ENCODE data around the gene CAPN12. TPM values are rescaled to one million over a fixed set of nuclear protein-coding genes. Genes with fewer than 3 reads are reported as not detected.

The CAPN12 gene
- total and polyA plus RNA-seq, 2 of the 4 experiments (the other 2 are of a cell fraction): 0.18 to 0.97 TPM

GRCh38 chr19:38709119-38709518, 35.2 kb downstream of the CAPN12 start:
- Histone ChIP-seq H4K5ac (ENCODE audit: low read depth, low read length) (no peak overlapping the region), H3K27me3 (ENCODE audit: control insufficient read depth, insufficient read depth, low read length) (no peaks in the 10 kb centered on the region), H3K56ac (ENCODE audit: extremely low read depth, insufficient read depth, low read length) (no peak overlapping the region), H2AK9ac (replicated peaks; ENCODE audit: low read depth, low read length, poor library complexity) (no peak overlapping the region), H3K4ac (ENCODE audit: low read depth, low read length) (peak overlapping the region; percentile 18; the same call in 1 of the 2 replicates), H3K9me1 (ENCODE audit: insufficient read depth, low read length) (peaks cover 28% of the 10 kb centered on the region), H2BK120ac (ENCODE audit: low read depth, low read length) (no peak overlapping the region), H2BK15ac (ENCODE audit: low read depth, low read length) (no peak overlapping the region), H3K36me3 (ENCODE audit: control insufficient read depth, insufficient read depth, low read length) (peaks cover 91% of the 10 kb centered on the region), H3K9me3 (ENCODE audit: control insufficient read depth, insufficient read depth, low read length) (no peaks in the 10 kb centered on the region), H3K4me2 (ENCODE audit: low read depth, low read length) (no peak overlapping the region), H4K8ac (ENCODE audit: low read depth in 2 of 2, low read length in 2 of 2) (no peak overlapping the region), H3K18ac (ENCODE audit: low read depth, low read length) (no peak overlapping the region), H3K27ac (ENCODE audit: insufficient read depth, low read length) (no peak overlapping the region), H2BK5ac (ENCODE audit: low read depth, low read length, poor library complexity, severe bottlenecking) (peak overlapping the region; percentile 7), H2BK20ac (ENCODE audit: low read depth, low read length) (no peak overlapping the region), H3K9ac (ENCODE audit: low read depth, low read length) (no peak overlapping the region), H3K23ac (ENCODE audit: low read depth, low read length) (peak overlapping the region; percentile 65; the same call in 1 of the 2 replicates), H2AFZ (replicated peaks; ENCODE audit: low read length, poor library complexity) (no peak overlapping the region), H3K79me1 (ENCODE audit: low read depth in 1 of 2, low read length in 2 of 2) (peaks cover 45 to 95% of the 10 kb centered on the region in 2 experiments), H4K20me1 (ENCODE audit: insufficient read depth, low read length) (peaks cover 49% of the 10 kb centered on the region), H4K91ac (ENCODE audit: insufficient read depth, low read depth, low read length) (peak overlapping the region; percentile 26; the same call in 1 of the 2 replicates), H3K14ac (replicated peaks; ENCODE audit: low read depth, low read length) (no peak overlapping the region), H3K4me3 (ENCODE audit: insufficient read depth, low read depth, low read length) (no peak overlapping the region), H3K4me1 (ENCODE audit: control insufficient read depth, insufficient read depth, low read length) (peaks cover 45% of the 10 kb centered on the region), H2AK5ac (ENCODE audit: low read depth, low read length) (peak overlapping the region; percentile 11; the same call in 1 of the 2 replicates)
- POLR2A ChIA-PET (ENCODE audit: unreplicated experiment): no interaction called here
- CTCF ChIA-PET: no interaction called here
- in situ Hi-C loops (cut with MboI; ENCODE audit: low sequenced_read_pairs) (no loop called here), intact Hi-C loops (cut with micrococcal nuclease) (no loop called here), dilution Hi-C loops (cut with HindIII; ENCODE audit: low sequenced_read_pairs, unreplicated experiment) (no loop called here)
- DNase-seq (no peak), ATAC-seq (ENCODE audit: low read depth) (no peak)
- no TSS peak for BruUV-seq (replicated peaks)
- 100% methylated on average over 4 of the region's 10 CpGs; no CpG with 5 or more reads in 1 of the 2 experiments for WGBS, 2 experiments (ENCODE audit: extremely low coverage in 2 of 2, insufficient read length in 1 of 2)
- TF ChIP-seq CEBPB (IDR thresholded peaks at IDR 0.05; ENCODE audit: low read depth, low read length) (no peak), CTCF (conservative IDR thresholded peaks at IDR 0.05; ENCODE audit: low read depth, low read length) (no peak), RAD21 (IDR thresholded peaks at IDR 0.05; ENCODE audit: low read length) (no peak), MAZ (IDR thresholded peaks at IDR 0.05; ENCODE audit: borderline replicate concordance, low read depth, low read length) (no peak), MAFK (IDR thresholded peaks at IDR 0.05; ENCODE audit: low read depth, low read length) (no peak), FOS (IDR thresholded peaks at IDR 0.05; ENCODE audit: low read depth, low read length) (no peak), NFE2L2 (IDR thresholded peaks at IDR 0.05; ENCODE audit: low read depth, low read length) (no peak), ELK1 (IDR thresholded peaks at IDR 0.05; ENCODE audit: borderline replicate concordance, low read depth, low read length) (no peak), USF2 (IDR thresholded peaks at IDR 0.05; ENCODE audit: low read depth, low read length) (no peak), BHLHE40 (IDR thresholded peaks at IDR 0.05; ENCODE audit: low read depth, low read length) (no peak), POLR2A (IDR thresholded peaks at IDR 0.05; ENCODE audit: low read depth, low read length) (no peak), MXI1 (IDR thresholded peaks at IDR 0.05; ENCODE audit: borderline replicate concordance, low read depth, low read length) (no peak), SMC3 (IDR thresholded peaks at IDR 0.05; ENCODE audit: low read depth, low read length) (no peak), CHD1 (IDR thresholded peaks at IDR 0.05; ENCODE audit: low read depth, low read length) (no peak)

All from IMR-90 (cell line).